ENCODE measurements around the gene PDZRN4.

- no peak for TF ChIP-seq ZNF274 (IDR thresholded peaks at IDR 0.05; ENCODE audit: low read depth, low read length)
- no peak for TF ChIP-seq SUZ12 (IDR thresholded peaks at IDR 0.05; ENCODE audit: extremely low read depth, insufficient read depth, insufficient read length)
Measured at GRCh38 chr12:41184864-41185263, 3.3 kb upstream of the PDZRN4 start.
